EL (cell line): Measurements from ENCODE around the gene USP44.
"Not testable (repeated sequence)": the region's sequence is repeated elsewhere in the genome, so short reads cannot be mapped to it uniquely, and the experiment has no call there.

Experiments
- DNase-seq: peaks from one replicate; pipeline ENCODE4 v3.0.0-alpha.2; 2016

The USP44 gene

DNA sequence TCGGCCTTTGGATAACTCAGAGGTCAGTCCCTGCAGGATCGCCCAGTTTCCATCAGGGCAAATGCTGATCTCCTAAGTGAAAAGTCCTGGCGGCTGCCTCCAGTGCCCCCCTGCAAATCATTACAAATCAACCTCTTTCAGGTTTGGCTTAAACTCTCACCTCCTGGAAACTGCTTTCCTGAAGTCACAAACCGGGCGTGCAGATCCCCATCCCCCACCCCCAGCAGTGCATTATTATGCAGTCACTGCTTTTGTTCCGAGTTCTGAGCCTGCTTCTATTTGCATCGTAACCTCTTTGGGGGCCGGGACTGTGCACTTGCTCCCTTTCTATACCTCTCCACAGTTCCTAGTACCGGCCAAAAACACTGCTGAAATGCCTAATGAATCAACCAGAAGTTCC lies at the start of gene USP44:
TSS of gene USP44 (minus strand) at position 172 of the 400 bp plus-strand sequence. CDS start 17,220 bp downstream, outside the sequence.
- no peak for DNase-seq

DNA sequence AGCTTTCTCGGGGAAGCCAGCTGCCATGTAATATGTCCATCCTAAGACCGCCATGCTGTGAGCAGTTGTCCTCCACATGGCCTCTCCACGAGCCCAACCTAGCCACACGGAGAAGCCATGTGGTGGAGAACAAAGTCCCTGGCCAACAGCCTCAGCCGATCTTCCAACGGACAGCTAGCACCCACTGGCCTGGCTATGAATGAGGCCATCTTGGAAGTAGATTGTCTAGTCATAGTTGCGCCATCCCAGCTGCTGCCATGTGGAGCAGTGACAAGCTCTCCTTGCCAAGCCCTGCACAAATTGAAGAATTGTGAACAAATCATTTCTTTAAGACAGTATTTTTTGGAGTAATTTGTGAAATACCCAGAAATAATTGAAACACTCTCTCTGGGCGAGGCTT lies 49.3 kb upstream of the USP44 start:
- no peak for DNase-seq

DNA sequence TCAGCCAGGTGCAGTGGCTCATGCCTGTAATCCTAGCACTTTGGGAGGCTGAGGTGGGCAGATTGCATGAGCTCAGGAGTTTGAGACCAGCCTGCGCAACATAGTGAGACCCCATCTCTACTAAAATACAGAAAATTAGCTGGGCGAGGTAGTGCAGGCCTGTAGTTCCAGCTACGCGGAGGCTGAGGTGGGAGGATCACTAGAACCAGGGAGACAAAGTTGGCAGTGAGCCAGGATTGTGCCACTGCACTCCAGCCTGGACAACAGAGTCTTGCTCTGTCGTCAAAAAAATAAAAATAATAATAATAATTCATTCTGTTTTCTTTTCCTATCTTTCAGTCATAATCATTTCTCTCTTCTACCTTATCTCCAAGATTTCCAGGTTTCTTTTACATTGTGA lies 48.6 kb upstream of the USP44 start:
- no peak for DNase-seq

DNA sequence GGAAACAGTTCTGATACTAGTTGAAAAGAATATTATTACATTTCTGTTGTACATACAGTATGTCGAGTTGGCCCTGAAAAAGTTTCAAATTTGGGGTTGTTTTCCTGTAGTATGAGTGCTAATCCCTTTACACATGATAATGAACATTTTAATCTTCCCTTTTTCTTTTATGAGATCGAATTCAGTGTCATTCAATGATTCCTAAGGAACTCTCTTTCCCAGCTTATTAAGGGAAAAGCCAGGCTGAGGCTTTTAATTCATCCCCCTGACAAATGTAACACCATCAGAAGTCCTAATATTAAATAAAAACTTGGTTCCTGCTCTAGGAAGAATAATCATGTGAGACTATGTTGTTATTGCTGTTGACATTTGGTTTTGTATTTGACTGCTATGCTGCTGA lies 42.9 kb upstream of the USP44 start:
- no peak for DNase-seq

DNA sequence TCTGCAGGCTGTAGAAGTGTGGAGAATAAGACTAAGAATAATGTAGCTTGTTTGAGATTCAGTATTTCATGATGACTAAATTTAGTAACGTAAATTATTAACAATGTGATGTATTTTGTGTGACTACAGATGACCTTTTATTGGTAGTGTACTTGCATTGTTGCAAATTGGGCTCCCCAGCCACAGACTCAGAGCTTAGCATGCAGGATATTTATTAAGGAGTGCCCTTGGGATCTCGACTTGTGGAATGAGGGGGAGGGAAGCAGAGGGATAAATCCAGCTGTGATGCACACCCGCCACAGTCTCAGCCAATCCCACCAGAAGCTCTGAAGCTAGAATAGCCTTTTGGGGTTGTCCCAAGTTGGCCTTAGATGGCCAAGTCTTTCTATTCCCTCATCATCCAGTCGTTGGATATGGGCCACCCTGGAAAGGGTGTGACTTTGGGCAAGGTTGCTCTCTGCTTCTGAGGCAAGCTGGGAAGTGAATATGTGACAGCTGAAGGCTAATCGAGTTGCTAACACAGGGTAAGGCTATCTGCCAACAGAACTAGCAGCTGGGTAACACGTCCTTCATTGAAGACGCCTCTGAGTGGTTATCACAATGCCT lies 42.1 kb upstream of the USP44 start:
- no peak for DNase-seq

DNA sequence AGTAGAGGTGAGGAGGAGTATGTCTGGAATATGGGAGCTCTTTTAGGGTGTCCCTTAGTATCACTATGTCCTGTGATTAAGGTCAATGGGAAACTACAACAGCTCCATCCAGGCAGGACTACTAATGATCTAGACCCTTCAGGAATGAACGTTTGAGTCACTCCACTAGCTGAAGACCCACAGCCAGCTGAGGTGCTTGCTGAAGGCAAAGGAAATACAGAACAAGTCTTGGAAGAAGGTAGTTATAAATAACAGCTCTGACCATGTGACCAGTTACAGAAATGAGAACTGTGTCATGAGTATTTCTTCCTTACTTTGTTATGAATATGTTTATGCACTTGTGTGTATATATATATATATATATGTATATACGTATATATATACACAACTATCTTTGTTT lies 40.5 kb upstream of the USP44 start:
- DNase-seq, result peak; percentile 63

DNA sequence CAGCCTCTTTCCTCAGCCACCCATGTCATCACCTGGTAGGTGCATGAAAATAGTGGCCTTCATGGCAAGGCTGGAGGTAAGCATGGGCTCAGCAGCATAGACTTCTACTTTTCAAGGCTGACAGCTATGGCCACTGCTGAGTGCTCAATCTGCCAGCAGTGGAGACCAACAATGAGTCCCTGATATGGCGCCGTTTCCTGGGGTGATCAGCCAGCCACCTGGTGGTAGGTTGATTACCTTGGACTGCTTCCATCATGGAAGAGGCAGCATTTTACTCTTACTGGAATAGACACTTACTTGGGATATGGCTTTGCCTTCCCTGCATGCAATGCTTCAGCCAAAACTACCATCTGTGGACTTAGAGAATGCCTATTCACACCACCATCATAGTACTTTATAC lies 39.5 kb upstream of the USP44 start:
- no peak for DNase-seq

DNA sequence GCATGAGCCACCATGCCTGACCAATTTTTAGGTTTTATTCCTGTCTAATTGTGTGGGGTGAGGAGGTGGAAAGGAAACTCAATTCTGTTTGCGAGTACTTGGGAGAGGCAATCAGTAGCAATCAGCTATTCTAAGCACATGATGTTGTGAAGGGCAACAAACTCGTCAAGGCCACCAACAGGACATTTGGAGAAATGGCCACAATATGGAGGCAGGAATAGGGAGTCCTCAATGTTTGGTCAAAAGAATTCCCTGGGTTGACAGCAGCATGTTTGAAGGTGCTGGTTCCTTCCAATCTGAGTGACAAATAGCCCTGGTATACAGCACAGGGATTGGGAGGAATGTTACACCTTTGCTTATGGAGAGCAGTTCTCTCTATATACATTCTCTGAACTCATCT lies 32.7 kb upstream of the USP44 start:
- no peak for DNase-seq

DNA sequence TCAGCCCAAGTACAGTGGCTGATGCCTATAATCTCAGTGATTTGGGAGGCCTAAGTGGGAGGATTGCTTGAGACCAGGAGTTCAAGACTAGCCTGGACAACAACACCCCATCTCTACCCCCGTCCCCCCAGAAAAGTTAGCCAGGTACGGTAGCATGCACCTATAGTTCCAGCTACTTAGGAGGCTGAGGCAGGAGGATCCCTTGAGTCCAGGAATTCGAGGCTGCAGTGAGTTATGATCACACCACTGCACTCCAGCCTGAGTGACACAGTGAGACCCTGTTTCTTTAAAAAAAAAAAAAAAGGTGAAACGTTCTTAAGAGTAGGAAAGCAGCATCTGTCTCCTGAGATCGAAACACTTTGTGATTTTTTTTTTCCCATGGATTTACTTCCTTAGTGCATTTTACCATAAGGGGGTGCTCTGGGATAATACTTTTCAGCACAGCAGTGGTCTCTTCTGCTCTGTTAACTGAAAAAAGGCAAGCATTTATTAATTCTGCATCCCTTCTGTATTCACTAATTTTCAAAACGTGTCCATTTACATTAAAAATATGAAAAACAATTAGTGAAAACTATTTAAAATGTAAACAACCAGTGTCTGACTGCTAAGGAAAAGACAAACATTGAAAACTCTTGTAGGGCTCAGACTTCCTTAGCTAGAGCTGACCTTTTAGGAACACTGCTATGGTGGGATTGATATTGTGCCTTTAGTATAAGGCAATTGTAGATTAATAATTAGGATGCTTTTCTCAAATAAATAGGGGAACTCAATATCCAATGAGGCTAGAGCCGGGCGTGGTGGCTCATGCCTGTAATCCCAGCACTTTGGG lies 31.2 kb upstream of the USP44 start:
- peak; percentile 58 for DNase-seq

DNA sequence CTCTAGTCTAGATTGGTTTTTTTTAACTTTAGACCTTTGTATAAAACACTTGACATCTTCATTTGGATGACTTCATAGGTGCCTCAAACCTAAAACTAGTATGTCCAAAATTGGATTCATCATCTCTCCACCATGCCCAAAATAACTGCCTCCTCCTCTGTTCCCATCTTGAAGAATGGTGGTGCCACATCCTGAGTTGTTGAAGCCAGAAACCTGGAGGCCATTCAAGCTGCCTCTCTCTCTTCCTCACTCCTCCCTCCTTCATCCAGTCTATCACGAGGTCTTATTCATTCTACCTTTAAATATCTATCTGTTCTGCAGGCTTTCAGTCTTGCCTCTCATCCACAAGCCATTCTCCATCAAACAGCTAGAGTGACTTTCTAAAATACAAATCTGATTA lies 26.5 kb upstream of the USP44 start:
- DNase-seq, result no peak

DNA sequence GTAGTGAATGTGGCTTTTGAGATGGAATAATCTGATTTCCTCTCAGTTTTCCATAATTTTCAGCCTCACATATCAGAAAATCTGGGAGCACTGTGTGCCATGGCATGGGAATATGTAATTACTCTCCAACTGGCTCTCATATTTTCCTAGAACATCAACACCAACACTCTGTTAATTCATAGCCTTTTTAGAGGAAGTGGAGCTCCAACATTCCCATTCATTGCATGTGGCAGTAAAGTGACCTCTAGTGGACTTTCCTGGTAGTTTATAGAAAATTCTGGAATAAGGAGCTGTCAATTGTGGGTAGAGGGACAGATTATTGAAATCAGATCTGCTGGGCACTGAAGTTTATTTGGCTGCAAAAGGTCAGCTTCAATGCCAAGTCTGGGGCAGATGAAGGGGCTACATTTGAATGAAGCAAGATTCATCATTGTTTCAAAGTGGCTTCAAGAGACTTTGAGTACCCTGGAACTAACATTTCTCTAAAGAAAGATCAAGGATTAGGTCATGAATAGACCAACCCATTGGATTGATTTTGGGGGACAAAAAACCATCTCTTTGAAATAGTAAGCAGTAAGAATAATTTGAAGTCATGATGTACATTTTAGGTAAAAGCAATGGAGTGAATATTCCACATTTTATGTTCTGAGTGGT lies 23.6 kb upstream of the USP44 start:
- peak; percentile 57 for DNase-seq

DNA sequence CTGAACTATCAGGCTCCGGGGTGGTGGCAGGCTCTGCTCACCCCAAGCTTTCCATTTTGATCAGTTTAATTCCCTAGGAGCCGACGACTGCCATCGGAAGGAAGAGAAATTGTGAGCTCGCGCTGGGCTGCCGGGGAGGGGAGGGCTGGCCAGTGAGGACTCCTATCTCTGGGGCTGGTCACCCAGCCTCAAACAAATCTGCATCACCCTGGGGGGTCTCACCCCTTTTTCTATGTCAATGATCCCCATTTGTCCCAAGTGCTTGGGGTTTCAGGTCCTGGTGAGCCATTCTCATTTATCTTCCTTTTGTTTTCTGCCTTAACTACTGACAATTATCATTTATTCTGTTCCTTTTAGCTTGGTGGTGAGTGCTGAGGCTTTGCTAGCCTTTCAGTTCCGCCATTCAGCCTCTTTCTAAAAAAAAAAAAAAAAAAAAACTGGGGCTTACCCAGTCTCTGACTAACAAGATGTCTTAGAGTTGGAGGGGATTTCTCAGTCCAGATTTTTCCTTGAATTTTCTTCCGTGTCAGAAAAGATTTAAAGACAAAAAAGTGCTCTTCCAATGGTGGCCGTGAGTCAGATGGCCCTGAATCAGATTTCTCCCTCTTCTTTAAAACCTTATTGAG lies 22.8 kb upstream of the USP44 start:
- DNase-seq, result no peak

DNA sequence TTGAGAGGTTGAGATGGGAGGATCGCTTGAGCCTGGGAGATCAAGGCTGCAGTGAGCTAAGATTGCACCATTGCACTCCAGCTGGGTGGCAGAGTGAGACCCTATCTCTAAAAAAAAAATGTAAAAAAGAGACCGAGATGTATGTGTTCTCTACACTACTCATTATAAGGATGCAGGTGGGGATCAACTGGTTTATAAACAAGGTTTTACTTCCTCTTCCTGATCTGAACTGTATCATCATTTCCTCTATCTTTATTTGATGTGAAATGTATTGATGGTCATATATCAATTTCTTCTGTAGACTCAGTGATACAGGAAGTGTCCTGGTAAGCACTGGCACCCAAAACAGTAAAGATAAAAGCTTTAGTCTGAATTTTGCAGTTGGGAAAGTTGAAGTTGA lies 20.1 kb upstream of the USP44 start:
- no peak for DNase-seq

DNA sequence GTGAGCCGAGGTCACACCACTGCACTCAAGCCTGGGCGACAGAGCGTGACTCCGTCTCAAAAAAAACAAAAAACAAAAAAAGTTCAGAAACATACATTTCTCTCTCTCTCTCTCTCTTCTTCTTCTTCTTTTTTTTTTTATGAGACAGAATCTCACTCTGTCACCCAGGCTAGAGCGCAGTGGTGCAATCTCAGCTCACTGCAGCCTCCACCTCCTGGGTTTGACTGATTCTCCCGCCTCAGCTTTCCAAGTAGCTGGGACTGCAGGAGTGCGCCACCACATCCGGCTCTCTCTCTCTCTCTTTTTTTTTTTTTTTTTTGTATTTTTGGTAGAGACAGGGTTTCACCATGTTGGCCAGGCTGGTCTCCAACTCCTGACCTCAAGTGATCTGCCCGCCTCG lies 16.8 kb upstream of the USP44 start:
- DNase-seq, result not testable (repeated sequence)

DNA sequence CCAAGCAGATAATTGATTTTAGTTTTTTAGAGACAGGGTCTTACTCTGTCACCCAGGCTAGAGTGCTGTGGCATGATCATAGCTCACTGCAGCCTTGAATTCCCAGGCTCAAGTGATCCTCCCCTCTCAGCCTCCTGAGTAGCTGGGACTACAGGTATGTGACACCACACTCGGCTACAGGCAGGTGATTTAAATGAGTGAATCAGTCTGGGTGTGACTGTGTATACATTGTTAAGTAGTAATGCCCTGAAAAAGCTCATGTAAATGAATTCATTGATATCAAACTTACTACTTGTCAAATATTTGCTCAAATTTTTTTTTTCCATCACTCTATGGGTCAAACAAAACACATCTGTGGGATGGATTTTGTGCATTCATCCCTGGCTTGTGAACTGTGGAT lies 6.3 kb upstream of the USP44 start:
- DNase-seq, result no peak

DNA sequence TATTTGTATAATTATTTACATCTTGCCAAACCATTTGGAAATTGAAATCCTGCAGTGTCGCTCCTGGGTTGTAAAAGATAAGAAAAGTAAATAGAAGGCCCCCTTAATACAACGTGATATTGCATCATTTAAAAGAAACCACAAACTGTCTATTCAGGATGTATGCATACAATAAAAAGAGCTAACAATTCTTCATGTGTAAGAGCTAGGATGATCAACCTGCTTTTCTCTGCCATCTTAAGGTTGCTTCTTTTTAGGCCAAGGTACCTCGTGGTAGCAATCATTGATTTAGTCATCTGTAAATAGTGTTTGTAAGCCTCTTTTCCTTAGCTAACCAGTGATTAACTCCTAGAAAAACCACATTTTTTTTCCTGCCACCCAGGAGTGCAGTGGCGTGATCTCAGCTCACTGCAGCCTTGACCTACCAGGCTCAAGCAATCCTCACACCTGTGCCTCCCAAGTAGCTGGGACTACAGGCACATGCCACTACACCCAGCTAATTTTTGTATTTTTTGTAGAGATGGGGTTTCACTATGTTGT lies 3.3 kb upstream of the USP44 start:
- DNase-seq, result no peak

DNA sequence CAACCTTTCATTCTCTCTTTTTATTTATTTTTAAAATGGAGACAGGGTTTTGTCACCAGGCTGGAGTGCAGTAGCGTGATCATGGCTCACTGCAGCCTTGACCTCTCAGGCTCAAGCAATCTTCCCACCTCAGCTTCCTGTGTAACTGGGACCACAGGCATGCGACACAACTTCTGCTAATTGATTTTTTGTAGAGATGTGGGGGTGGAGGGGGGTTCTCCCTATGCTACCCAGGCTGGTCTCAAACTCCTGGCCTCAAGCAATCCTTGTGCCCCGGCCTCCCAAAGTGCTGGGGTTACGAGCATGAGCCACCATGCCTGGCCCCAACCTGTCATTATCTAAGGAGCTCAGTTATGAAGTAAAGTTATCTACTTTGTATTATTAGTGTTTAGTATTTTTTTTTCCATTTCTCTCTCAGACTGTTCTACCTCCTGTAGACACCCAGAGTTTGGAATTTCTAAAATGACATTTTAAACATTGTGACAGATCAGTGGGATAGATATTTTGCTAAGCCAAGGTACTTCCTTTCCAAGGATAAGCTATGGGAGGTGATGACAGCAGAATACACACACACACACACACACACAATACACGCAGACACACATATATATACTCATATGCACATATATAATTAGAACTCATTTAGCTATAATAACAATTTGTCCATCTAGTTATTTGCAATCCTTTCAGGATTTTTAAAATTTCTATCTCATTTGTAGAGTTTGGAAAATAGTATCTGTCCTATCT lies 2.1 kb upstream of the USP44 start:
- no peak for DNase-seq

DNA sequence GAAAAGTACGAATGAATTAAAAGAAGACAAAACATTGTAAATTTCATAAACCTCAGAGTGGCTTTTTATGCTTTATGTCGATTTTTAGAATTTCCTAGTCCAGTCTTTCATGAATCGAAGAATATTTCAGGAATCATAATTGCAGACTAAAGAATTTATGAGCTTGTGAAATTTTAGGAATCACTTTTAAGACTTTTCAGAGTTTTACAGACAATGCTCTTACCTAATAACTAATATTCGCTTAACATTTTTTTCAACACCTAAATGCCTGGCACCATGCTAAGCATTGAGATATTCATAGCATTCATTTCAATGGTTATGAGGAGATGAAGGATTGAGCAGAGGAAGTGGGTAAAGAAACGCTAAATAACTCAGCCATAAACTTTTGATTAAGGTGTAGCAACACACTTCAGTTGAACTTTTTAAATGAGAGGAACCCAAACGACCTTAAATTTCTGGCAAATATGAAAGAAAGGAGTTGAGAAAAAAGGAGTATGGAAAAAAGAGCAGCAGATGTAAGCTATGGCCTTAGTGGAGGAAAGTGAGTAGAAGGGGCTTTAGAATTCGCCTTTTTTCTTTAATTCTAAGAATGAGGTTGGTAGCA lies 739 bp upstream of the USP44 start:
- DNase-seq, result no peak

DNA sequence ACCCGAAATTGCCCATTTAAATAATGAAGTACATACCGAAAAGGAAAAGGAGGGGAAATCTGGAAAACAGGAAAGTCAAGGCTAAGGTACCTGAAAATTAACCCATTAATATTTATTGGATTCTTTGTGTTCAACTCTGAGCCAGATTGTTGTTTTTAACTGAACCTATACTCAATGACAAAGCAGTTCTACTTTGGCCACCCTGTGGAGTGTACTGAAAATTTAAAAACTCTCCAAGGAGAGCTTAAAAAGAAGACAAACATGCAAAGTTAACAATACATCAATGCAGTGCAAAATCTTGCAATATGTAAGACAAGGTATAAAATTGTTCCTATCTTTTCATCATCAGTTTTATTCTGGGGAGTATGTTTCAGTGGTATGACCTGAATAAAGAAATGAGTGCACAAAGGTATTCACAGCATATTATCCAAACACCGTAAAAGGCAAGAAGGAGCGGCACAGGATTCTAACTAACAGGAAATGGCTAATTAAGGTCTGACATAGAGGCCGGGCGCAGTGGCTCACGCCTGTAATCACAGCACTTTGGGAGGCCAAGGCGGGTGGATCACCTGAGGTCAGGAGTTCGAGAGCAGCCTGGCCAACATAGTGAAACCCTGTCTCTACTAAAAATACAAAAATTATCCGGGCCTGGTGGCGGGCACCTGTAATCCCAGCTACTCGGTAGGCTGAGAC lies 1.7 kb downstream of the USP44 start:
- no peak for DNase-seq

DNA sequence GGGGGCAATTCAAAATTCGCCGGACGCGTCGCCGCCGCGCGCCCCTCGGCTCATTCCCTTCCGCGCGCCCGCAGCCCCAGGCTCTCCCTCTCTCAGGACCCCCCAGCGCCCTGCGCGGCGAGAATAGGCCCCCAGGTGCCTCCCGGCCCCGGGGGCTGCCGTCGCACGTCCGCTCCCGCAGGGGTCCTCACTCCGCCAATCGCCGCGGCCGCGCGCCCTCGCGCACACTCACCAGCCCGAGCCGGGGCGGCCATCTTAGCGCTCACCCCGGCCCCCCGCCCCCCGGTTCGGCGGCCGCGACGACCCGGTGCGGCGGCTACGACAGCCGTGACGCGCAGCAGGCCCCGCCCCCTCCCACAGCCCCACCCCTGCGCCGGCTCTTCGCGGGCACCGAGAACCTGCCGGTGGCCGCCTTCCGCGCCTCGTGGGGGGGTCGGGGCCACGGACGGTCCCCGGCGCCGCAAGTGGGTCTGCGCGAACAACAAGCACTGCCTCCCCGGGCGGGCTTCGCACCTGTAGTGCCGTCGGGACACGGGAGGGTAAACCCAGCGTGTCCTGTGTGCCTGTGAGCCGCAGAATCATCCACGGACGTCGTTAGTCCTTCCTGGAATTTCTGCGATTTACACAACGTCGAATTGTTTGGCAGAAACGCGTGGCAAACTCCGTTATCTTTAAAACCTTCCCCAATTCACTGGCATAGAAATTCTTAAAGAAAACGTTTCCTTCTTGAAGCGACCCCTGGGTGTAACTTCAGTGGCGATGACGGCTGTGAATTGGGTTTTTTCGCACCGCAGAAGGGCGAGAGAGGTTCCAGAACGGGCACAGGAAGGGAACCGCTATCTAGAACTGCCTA lies 2.5 kb downstream of the USP44 start:
- DNase-seq, result peak; percentile 40
